Spleen (tissue), 7 donors: ENCODE data around the gene TEX53.

Experiments
- CTCF ChIP-seq, 11 experiments: fragments of 200-600 bp in 7 of 11; fragments of 450-650 bp in 4 of 11; sonication (generic) in 4 of 11; IDR thresholded peaks in 8 of 11; conservative IDR thresholded peaks in 3 of 11; 1 replicate in 7 of 11; 2 replicates in 4 of 11; pipeline versions ENCODE4 v1.4.0 to v1.8.0; 2016 to 2021; ENCODE audit warnings: antibody characterized with exemption in 11 of 11, inconsistent platforms in 4 of 11, mild to moderate bottlenecking in 1 of 11
- POLR2A ChIP-seq, 3 donors: fragments of 450-650 bp; IDR thresholded peaks; one replicate each; pipeline ENCODE4 v1.5.1; 2017; ENCODE audit warnings: antibody characterized with exemption in 3 of 3, mild to moderate bottlenecking in 1 of 3
- donor health status: DM: no; HTN: no; CAD: no; lungs with moderate emphysema.
- donor health status: DM: no; HTN: no; CAD: no.
- donor health status: DM: no; HTN: no; CAD: no.

- TF ChIP-seq POLR2A (IDR thresholded peaks at IDR 0.05): no peak
- no peak for TF ChIP-seq CTCF (IDR thresholded peaks at IDR 0.05 in 8 of 11, conservative IDR thresholded peaks at IDR 0.05 in 3 of 11)
Measured at GRCh38 chr9:114691956-114692295, 34.3 kb upstream of the TEX53 start.
